ENCODE measurements around the gene RBM43. TPM values are rescaled to one million over a fixed set of nuclear protein-coding genes. Genes with fewer than 3 reads are reported as not detected.

Gene RBM43
- total and polyA plus RNA-seq, 9 of the 15 experiments (the other 6 are each of a cell fraction or from before 2014, with no cell fraction given), result 1.3 to 6.9 (median 3.8) TPM

GRCh38 chr2:151260573-151261230, 961 bp downstream of the RBM43 start (continued):
- no peak for TF ChIP-seq MLX (CRISPR knock-in tag; conservative IDR thresholded peaks at IDR 0.05)
- TF ChIP-seq ZBTB9 (CRISPR knock-in tag; IDR thresholded peaks at IDR 0.05), result no peak
- no peak; a peak in 1 of 4 replicates for TF ChIP-seq FOXA3 (CRISPR knock-in tag; conservative IDR thresholded peaks at IDR 0.05 in 1 of 2, IDR thresholded peaks at IDR 0.05 in 1 of 2)
- TF ChIP-seq ZC3H8 (IDR thresholded peaks at IDR 0.05), result no peak
- TF ChIP-seq HIVEP1 (CRISPR knock-in tag; IDR thresholded peaks at IDR 0.05), result no peak
- TF ChIP-seq ZNF121 (CRISPR knock-in tag; conservative IDR thresholded peaks at IDR 0.05), result no peak
- TF ChIP-seq HMG20A (CRISPR knock-in tag; conservative IDR thresholded peaks at IDR 0.05), result no peak
- TF ChIP-seq ZNF277 (CRISPR knock-in tag; IDR thresholded peaks at IDR 0.05; ENCODE audit: borderline replicate concordance), result no peak
- no peak for TF ChIP-seq SMAD1 (IDR thresholded peaks at IDR 0.05; ENCODE audit: low read depth, low read length, partially characterized antibody)
- no peak for TF ChIP-seq SMARCB1 (IDR thresholded peaks at IDR 0.05; ENCODE audit: insufficient read length, low read depth)
- TF ChIP-seq BRD9 (IDR thresholded peaks at IDR 0.05; ENCODE audit: low read depth, partially characterized antibody), result peak; percentile 52
- no peak for TF ChIP-seq GTF2A2 (tag; IDR thresholded peaks at IDR 0.05)
- TF ChIP-seq NFIX (CRISPR knock-in tag; IDR thresholded peaks at IDR 0.05; ENCODE audit: low read depth), result no peak
- no peak for TF ChIP-seq NUFIP1 (IDR thresholded peaks at IDR 0.05; ENCODE audit: partially characterized antibody)
- TF ChIP-seq NBN (IDR thresholded peaks at IDR 0.05; ENCODE audit: low read depth), result no peak; the same call in 1 of the 2 replicates
- TF ChIP-seq ZNF398 (CRISPR knock-in tag; IDR thresholded peaks at IDR 0.05), result no peak
- TF ChIP-seq MCM3 (IDR thresholded peaks at IDR 0.05), result no peak
- TF ChIP-seq CBFA2T3 (IDR thresholded peaks at IDR 0.05), result peak; percentile 55
- no peak for TF ChIP-seq RB1 (IDR thresholded peaks at IDR 0.05; ENCODE audit: low read depth)
- TF ChIP-seq SRSF1 (IDR thresholded peaks at IDR 0.05; ENCODE audit: low read depth, low read length), result no peak
- no peak for TF ChIP-seq ZNF57 (CRISPR knock-in tag; IDR thresholded peaks at IDR 0.05)
- no peak for TF ChIP-seq NFE2L1 (tag; IDR thresholded peaks at IDR 0.05; ENCODE audit: borderline replicate concordance, low read depth)
- 0 out of 2 replicates have a peak, but pooled peaks have one; percentile 14 for TF ChIP-seq ATF3 (IDR thresholded peaks at IDR 0.05)
- no peak for TF ChIP-seq ATF3 (CRISPR knock-in tag; conservative IDR thresholded peaks at IDR 0.05)

All from K562 (cell line).